Prostate gland (tissue), 2 donors: ENCODE results near the gene TEX35. TPM values are rescaled to one million over a fixed set of nuclear protein-coding genes. Genes with fewer than 3 reads are reported as not detected.

ENCODE experiments used
- DNase-seq: peaks from one replicate; pipeline ENCODE4 v3.0.0-alpha.2; 2019; ENCODE audit warnings: low spot score
- H3K27ac ChIP-seq, 2 donors: fragments of 200-600 bp; sonication (generic); 2 replicates each; pipeline ENCODE4 v1.5.1; 2017 to 2019
- H3K27me3 ChIP-seq: fragments of 200-600 bp; sonication (generic); replicated peaks from 2 replicates; pipeline ENCODE4 v1.5.1; 2019; ENCODE audit not compliant: insufficient read depth
- H3K36me3 ChIP-seq, 2 donors: fragments of 200-600 bp; sonication (generic); 1 replicate in 1 of 2; 2 replicates in 1 of 2; pipeline versions ENCODE4 v1.5.1 to v1.8.1; 2017 to 2019
- H3K4me1 ChIP-seq: fragments of 200-600 bp; sonication (generic); replicated peaks from 2 replicates; pipeline ENCODE4 v1.5.1; 2019
- H3K4me3 ChIP-seq, 2 donors: fragments of 200-600 bp; sonication (generic); 2 replicates each; pipeline ENCODE4 v1.5.1; 2017 to 2019
- H3K9me3 ChIP-seq: fragments of 200-600 bp; sonication (generic); 2 replicates; pipeline ENCODE4 v1.5.1; 2017
- POLR2A ChIP-seq: fragments of 450-650 bp; IDR thresholded peaks from one replicate; pipeline ENCODE4 v1.6.1; 2016; ENCODE audit warnings: antibody characterized with exemption, mild to moderate bottlenecking
- POLR2AphosphoS5 ChIP-seq: sonication (generic); formaldehyde crosslinking; IDR thresholded peaks from one replicate; pipeline ENCODE4 v1.6.1; 2017; ENCODE audit warnings: antibody characterized with exemption
- WGBS: methylation state at CpG from one replicate; pipeline ENCODE4 v1.1.5; 2018; 5-methylcytosine and 5-hydroxymethylcytosine counted together
- intact Hi-C: fragments of 100-400 bp; cut with DNase I; formaldehyde crosslinking; loops from one replicate; pipeline ENCODE4 v1.14.2; 2022
- total RNA-seq, 2 donors: library from RNA; depleted of rRNA; stranded (reverse); fragments of >200 nt; gene quantifications; one replicate each; pipeline ENCODE4 v1.1.0, GENCODE V29; 2016
- TF ChIP-seq, protein P1 (sequence below), 4 experiments: fragments of 200-600 bp in 2 of 4; fragments of 450-650 bp in 2 of 4; sonication (generic) in 2 of 4; IDR thresholded peaks; 1 replicate in 3 of 4; 2 replicates in 1 of 4; pipeline ENCODE4 v1.5.1; 2016 to 2019; ENCODE audit warnings: antibody characterized with exemption in 4 of 4, mild to moderate bottlenecking in 2 of 4, moderate library complexity in 2 of 4

The TEX35 gene
- total RNA-seq, 2 donors from 2014 or later, result 3.0 TPM; not detected in 1

DNA sequence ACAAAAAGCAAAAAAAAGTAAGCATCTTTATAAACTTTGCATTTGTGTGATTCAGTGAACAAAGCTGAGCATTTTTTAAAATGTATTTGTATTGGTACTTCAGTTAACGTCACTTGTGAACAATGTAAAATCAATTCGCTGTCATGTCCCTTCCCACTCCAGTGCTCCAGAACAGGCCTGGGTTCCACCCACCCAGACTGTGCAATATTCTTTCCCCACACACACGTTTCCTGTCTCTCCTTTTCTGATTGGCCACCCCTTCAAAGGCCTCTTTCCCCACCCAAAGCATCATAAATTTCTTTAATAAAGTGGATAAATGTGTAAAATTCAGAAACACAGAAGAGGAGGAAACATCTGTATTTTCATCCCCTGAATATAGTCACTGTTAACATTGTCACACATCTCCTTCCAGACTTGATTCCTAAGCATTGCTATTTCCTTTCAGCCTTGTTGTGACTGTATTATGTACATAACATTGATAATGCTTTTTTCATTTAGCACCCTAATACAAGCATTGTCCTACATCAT is 28.1 kb upstream of the TEX35 start:
- H3K27ac ChIP-seq, result no peak overlapping the region
- H3K4me3 ChIP-seq, result no peak overlapping the region
- no peaks in the 10 kb centered on the region for H3K9me3 ChIP-seq
- no peaks in the 10 kb centered on the region for H3K27me3 ChIP-seq
- 71% methylated on average over 3 of the region's 3 CpGs for WGBS
- DNase-seq, result no peak
- TF ChIP-seq POLR2AphosphoS5, result no peak
- no peaks in the 10 kb centered on the region for H3K36me3 ChIP-seq
- H3K4me1 ChIP-seq, result no peaks in the 10 kb centered on the region
- intact Hi-C loops, result no loop called here

DNA sequence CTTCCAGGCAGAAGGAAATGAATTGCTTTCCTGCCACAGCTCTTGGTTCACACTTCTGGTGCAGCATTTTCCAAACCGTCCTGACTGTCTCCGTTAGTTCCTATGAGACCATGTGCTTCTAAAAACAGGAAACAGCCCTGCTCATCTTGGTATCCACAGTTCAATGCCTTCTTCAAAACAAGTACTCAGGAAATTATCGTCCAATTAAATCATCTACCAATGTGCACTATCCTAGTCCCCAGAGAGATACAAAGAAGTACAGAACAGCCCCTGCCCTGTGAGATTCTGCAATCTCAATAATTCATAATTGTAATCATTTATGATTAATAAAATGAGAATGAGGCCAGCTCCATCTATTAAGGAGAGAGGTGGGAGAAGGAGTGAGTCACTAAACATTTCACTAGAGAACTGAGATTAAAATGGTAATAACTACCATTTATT is 27.3 kb upstream of the TEX35 start:
- H3K36me3 ChIP-seq, result no peaks in the 10 kb centered on the region
- 40% methylated on average over 3 of the region's 3 CpGs for WGBS
- no peak overlapping the region for H3K4me3 ChIP-seq
- DNase-seq, result no peak
- intact Hi-C loops, result no loop called here
- H3K4me1 ChIP-seq, result no peaks in the 10 kb centered on the region
- H3K27ac ChIP-seq, result no peak overlapping the region
- H3K27me3 ChIP-seq, result no peaks in the 10 kb centered on the region
- no peaks in the 10 kb centered on the region for H3K9me3 ChIP-seq
- TF ChIP-seq POLR2A (no peak), POLR2AphosphoS5 (no peak)
- TF ChIP-seq, protein P1, sequence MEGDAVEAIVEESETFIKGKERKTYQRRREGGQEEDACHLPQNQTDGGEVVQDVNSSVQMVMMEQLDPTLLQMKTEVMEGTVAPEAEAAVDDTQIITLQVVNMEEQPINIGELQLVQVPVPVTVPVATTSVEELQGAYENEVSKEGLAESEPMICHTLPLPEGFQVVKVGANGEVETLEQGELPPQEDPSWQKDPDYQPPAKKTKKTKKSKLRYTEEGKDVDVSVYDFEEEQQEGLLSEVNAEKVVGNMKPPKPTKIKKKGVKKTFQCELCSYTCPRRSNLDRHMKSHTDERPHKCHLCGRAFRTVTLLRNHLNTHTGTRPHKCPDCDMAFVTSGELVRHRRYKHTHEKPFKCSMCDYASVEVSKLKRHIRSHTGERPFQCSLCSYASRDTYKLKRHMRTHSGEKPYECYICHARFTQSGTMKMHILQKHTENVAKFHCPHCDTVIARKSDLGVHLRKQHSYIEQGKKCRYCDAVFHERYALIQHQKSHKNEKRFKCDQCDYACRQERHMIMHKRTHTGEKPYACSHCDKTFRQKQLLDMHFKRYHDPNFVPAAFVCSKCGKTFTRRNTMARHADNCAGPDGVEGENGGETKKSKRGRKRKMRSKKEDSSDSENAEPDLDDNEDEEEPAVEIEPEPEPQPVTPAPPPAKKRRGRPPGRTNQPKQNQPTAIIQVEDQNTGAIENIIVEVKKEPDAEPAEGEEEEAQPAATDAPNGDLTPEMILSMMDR (IDR thresholded peaks at IDR 0.05), result no peak

DNA sequence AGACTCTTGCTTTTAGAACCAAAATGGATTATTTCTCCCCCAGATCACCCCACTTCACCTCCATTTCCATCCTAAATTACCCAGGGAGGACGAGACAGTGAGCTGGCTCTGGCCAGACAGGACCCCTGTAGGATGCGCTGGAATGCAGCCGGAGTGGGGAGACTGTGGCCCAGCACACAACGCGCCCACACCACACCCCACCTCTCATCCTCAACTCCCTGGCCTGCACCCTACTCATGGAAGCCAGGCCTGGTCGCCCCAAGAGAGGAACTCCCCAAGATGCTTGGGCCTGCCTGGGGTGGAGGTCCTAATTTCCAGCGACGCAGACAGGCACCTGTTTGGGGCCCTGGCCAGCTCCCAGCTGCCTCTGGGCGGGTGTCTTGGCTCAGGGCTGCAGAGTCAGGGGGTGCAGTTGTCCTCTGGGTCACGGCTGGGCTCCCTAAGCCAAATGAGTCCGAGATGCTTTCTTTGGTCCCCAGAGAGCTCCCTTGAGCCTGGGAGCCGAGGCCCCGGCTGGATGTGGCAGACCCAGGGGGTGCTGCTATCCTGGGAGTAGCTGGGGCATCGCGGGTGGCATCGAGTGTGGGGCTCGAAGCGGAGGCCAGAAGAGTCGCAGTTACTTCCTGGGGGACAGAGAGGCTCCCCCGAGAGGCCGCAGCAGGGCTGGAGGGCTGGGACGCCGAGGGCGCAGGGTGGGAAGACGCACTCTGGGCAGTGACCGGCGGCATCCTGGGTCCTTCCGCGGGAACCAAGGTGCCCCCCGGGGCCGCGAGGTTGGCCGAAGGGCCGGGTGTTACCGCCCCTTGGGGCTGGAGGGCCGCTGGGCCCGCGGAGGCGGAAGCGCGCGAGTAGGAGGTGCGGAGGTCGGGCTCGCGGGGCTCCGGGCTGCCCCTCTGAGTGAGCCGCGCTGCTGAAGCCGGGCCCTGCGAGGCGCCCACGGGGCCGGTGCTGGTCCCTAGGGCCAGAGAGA is 26.5 kb upstream of the TEX35 start:
- no peaks in the 10 kb centered on the region for H3K9me3 ChIP-seq
- no peaks in the 10 kb centered on the region for H3K36me3 ChIP-seq
- H3K27ac ChIP-seq, result no peak overlapping the region
- no peaks in the 10 kb centered on the region for H3K4me1 ChIP-seq
- no peaks in the 10 kb centered on the region for H3K27me3 ChIP-seq
- WGBS, result 33% methylated on average over 49 of the region's 54 CpGs
- TF ChIP-seq POLR2A (no peak), POLR2AphosphoS5 (no peak)
- TF ChIP-seq, protein P1 (IDR thresholded peaks at IDR 0.05), result no peak
- no peak for DNase-seq
- peak overlapping the region in 1 of 2 donors; percentile 11 for H3K4me3 ChIP-seq
- intact Hi-C loops, result no loop called here

- no peaks in the 10 kb centered on the region for H3K4me1 ChIP-seq
- H3K27me3 ChIP-seq, result no peaks in the 10 kb centered on the region
- TF ChIP-seq POLR2AphosphoS5 (no peak), POLR2A (no peak)
- TF ChIP-seq, protein P1 (IDR thresholded peaks at IDR 0.05), result no peak
- intact Hi-C loops, result no loop called here
- no peaks in the 10 kb centered on the region for H3K36me3 ChIP-seq
- H3K27ac ChIP-seq, result no peak overlapping the region
- H3K9me3 ChIP-seq, result no peaks in the 10 kb centered on the region
- H3K4me3 ChIP-seq, result peak overlapping the region in 1 of 2 donors; percentile 11
- WGBS, result 49% methylated on average over 17 of the region's 20 CpGs
- DNase-seq, result no peak
These were observed 25.8 kb upstream of the TEX35 start for GRCh38 chr1:178487070-178487615.

- H3K27ac ChIP-seq, result no peak overlapping the region
- H3K36me3 ChIP-seq, result no peaks in the 10 kb centered on the region
- H3K4me1 ChIP-seq, result no peaks in the 10 kb centered on the region
- no peaks in the 10 kb centered on the region for H3K27me3 ChIP-seq
- 93% methylated on average over 4 of the region's 4 CpGs for WGBS
- H3K4me3 ChIP-seq, result no peak overlapping the region
- intact Hi-C loops, result no loop called here
- no peaks in the 10 kb centered on the region for H3K9me3 ChIP-seq
- TF ChIP-seq, protein P1 (IDR thresholded peaks at IDR 0.05), result no peak
- no peak for DNase-seq
These were observed 24.5 kb upstream of the TEX35 start for GRCh38 chr1:178488393-178488792.
